ENCODE measurements around the gene ACTN1.

- TF ChIP-seq CTCF (conservative IDR thresholded peaks at IDR 0.05; ENCODE audit: low read depth in 2 of 2) (no peak), POLR2AphosphoS5 (IDR thresholded peaks at IDR 0.05; ENCODE audit: low read depth) (no peak), EZH2 (IDR thresholded peaks at IDR 0.05; ENCODE audit: low read depth, unreplicated experiment) (no peak), REST (IDR thresholded peaks at IDR 0.05; ENCODE audit: unreplicated experiment) (no peak), ZNF114 (CRISPR knock-in tag; IDR thresholded peaks at IDR 0.05) (no peak), EZH2phosphoT487 (IDR thresholded peaks at IDR 0.05; ENCODE audit: unreplicated experiment) (no peak), CREB1 (CRISPR knock-in tag; IDR thresholded peaks at IDR 0.05; ENCODE audit: low read depth) (no peak), STAT1 (IDR thresholded peaks at IDR 0.05; ENCODE audit: unreplicated experiment) (no peak), JUNB (IDR thresholded peaks at IDR 0.05; ENCODE audit: unreplicated experiment) (no peak), ZNF462 (CRISPR knock-in tag; IDR thresholded peaks at IDR 0.05) (no peak)
Observed at GRCh38 chr14:68846466-68846865, 132.6 kb downstream of the ACTN1 start.
